Stomach smooth muscle (tissue), 2 donors: ENCODE results near the gene LSM14B.
"Not testable (repeated sequence)": the region's sequence is repeated elsewhere in the genome, so short reads cannot be mapped to it uniquely, and the experiment has no call there.

ENCODE experiments used
- H3K27ac ChIP-seq: one replicate; pipeline ENCODE4 v1.7.0; 2013; ENCODE audit warnings: mild to moderate bottlenecking, low read length, inconsistent platforms
- H3K27me3 ChIP-seq, 2 donors: one replicate each; pipeline ENCODE4 v1.7.0; 2013; ENCODE audit warnings: low read length in 2 of 2; ENCODE audit not compliant: insufficient read depth in 2 of 2, control insufficient read depth in 1 of 2
- H3K36me3 ChIP-seq, 2 donors: one replicate each; pipeline ENCODE4 v1.7.0; 2013; ENCODE audit warnings: low read length in 2 of 2; ENCODE audit not compliant: control insufficient read depth in 2 of 2, insufficient read depth in 2 of 2
- H3K4me1 ChIP-seq: one replicate; pipeline ENCODE4 v1.7.0; 2013; ENCODE audit warnings: low read length; ENCODE audit not compliant: control insufficient read depth, insufficient read depth
- H3K4me3 ChIP-seq, 2 donors: one replicate each; pipeline ENCODE4 v1.7.0; 2013; ENCODE audit warnings: low read length in 2 of 2
- H3K9ac ChIP-seq, 2 donors: one replicate each; pipeline ENCODE4 v1.7.0; 2013; ENCODE audit warnings: low read length in 2 of 2, mild to moderate bottlenecking in 1 of 2
- H3K9me3 ChIP-seq, 2 donors: one replicate each; pipeline ENCODE4 v1.7.0; 2013; ENCODE audit warnings: low read length in 2 of 2; ENCODE audit not compliant: control insufficient read depth in 2 of 2
- donor health status: healthy.
- donor health status: Pancreatic carcinoma.

LSM14B gene

GRCh38 chr20:62148383-62148782 is 26.1 kb downstream of the LSM14B start:
- not testable (repeated sequence) for H3K36me3 ChIP-seq, H3K9me3 ChIP-seq, H3K27ac ChIP-seq, H3K27me3 ChIP-seq, H3K9ac ChIP-seq, H3K4me3 ChIP-seq
- peaks cover 36% of the 10 kb centered on the region for H3K4me1 ChIP-seq

GRCh38 chr20:62148908-62149314 is 26.6 kb downstream of the LSM14B start:
- Histone ChIP-seq H3K4me1 (peaks cover 36% of the 10 kb centered on the region), H3K9me3 (no peaks in the 10 kb centered on the region), H3K9ac (no peak overlapping the region), H3K36me3 (no peaks in the 10 kb centered on the region), H3K4me3 (no peak overlapping the region), H3K27ac (no peak overlapping the region), H3K27me3 (no peaks in the 10 kb centered on the region)

DNA sequence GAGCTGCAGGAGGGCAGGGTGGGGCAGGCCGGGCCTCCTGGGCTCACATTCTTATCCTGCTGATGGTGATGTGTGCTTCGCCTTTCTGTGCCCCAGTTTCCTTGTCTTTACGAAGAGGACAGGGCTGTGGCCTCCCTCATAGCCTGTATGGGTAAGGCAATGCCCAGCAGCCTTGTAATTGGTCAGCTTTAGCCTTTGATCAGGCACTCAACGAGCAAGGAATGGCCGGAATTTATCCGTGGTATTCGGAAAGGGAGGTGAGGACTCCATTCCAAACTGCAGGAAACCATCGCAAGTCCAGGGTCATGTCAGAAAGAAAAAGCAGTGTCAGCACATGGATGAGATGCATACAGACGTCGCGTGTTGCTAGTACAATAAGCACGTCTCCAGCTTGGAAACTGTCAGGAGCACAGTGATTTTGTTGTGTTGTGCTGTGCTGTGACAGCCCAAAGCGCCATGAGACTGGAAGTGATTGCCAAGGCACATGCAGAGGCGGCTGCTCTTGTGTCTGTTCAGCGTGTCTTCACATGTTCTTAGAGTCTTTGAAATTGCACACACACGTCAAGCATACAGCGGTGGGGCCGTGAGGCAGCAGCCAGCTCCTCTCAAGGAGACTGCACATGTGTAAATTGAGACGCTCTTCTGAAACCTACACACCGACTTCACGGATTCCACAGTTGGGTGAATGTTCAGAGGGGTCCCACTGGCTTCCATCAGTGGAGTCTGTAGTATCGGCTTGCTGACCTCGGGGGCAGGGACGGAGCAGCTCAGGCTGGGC is 27.4 kb downstream of the LSM14B start:
- Histone ChIP-seq H3K36me3 (peaks cover 0 to 4% of the 10 kb centered on the region in 2 donors), H3K27ac (no peak overlapping the region), H3K27me3 (no peaks in the 10 kb centered on the region), H3K4me3 (no peak overlapping the region), H3K9ac (no peak overlapping the region), H3K9me3 (no peaks in the 10 kb centered on the region), H3K4me1 (peaks cover 31% of the 10 kb centered on the region)

- Histone ChIP-seq H3K9me3 (no peaks in the 10 kb centered on the region), H3K4me3 (no peak overlapping the region), H3K9ac (no peak overlapping the region), H3K27ac (no peak overlapping the region), H3K4me1 (peaks cover 26% of the 10 kb centered on the region), H3K36me3 (peaks cover 0 to 4% of the 10 kb centered on the region in 2 donors), H3K27me3 (no peaks in the 10 kb centered on the region)
Measured at GRCh38 chr20:62150310-62150575, 28.0 kb downstream of the LSM14B start.

- Histone ChIP-seq H3K4me3 (no peak overlapping the region), H3K9ac (no peak overlapping the region), H3K4me1 (peaks cover 18% of the 10 kb centered on the region), H3K27ac (no peak overlapping the region), H3K9me3 (no peaks in the 10 kb centered on the region), H3K36me3 (peaks cover 0 to 4% of the 10 kb centered on the region in 2 donors), H3K27me3 (no peaks in the 10 kb centered on the region)
Measured at GRCh38 chr20:62151225-62151624, 28.9 kb downstream of the LSM14B start.

GRCh38 chr20:62151835-62152364 is 29.6 kb downstream of the LSM14B start:
- Histone ChIP-seq H3K27ac (no peak overlapping the region), H3K36me3 (peaks cover 0 to 4% of the 10 kb centered on the region in 2 donors), H3K4me1 (peaks cover 22% of the 10 kb centered on the region), H3K9ac (no peak overlapping the region), H3K27me3 (no peaks in the 10 kb centered on the region), H3K4me3 (no peak overlapping the region), H3K9me3 (no peaks in the 10 kb centered on the region)

- Histone ChIP-seq H3K36me3 (peaks cover 5 to 8% of the 10 kb centered on the region in 2 donors), H3K4me1 (peaks cover 8% of the 10 kb centered on the region), H3K9ac (no peak overlapping the region), H3K27ac (no peak overlapping the region), H3K4me3 (no peak overlapping the region), H3K27me3 (no peaks in the 10 kb centered on the region), H3K9me3 (no peaks in the 10 kb centered on the region)
Measured at GRCh38 chr20:62155428-62156253, 33.4 kb downstream of the LSM14B start.

DNA sequence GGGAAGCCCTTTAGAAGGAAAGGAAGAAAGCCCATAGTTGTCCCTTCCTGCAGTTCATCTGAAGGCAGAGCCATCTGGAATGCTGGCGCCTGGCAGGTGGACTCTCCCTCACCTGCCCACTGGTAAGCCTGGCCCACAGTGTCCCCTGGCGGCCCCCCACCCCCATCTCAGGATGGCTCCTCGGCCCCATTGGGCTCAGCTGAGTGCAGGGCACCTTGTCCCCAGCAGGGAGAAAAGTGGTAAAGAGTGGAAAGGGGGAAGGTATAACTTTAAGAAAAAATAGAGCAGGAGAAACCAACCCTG is 33.9 kb downstream of the LSM14B start:
- no peak overlapping the region for H3K27ac ChIP-seq
- H3K4me3 ChIP-seq, result no peak overlapping the region
- peaks cover 8% of the 10 kb centered on the region for H3K4me1 ChIP-seq
- H3K9ac ChIP-seq, result no peak overlapping the region
- peaks cover 8 to 9% of the 10 kb centered on the region in 2 donors for H3K36me3 ChIP-seq
- no peaks in the 10 kb centered on the region for H3K9me3 ChIP-seq
- H3K27me3 ChIP-seq, result no peaks in the 10 kb centered on the region

- Histone ChIP-seq H3K36me3 (peaks cover 10 to 12% of the 10 kb centered on the region in 2 donors), H3K4me3 (peak overlapping the region in 1 of 2 donors; percentile 22), H3K27me3 (no peaks in the 10 kb centered on the region), H3K9me3 (no peaks in the 10 kb centered on the region), H3K27ac (no peak overlapping the region), H3K9ac (no peak overlapping the region), H3K4me1 (peaks cover 8% of the 10 kb centered on the region)
Measured at GRCh38 chr20:62156592-62157386, 34.5 kb downstream of the LSM14B start.

DNA sequence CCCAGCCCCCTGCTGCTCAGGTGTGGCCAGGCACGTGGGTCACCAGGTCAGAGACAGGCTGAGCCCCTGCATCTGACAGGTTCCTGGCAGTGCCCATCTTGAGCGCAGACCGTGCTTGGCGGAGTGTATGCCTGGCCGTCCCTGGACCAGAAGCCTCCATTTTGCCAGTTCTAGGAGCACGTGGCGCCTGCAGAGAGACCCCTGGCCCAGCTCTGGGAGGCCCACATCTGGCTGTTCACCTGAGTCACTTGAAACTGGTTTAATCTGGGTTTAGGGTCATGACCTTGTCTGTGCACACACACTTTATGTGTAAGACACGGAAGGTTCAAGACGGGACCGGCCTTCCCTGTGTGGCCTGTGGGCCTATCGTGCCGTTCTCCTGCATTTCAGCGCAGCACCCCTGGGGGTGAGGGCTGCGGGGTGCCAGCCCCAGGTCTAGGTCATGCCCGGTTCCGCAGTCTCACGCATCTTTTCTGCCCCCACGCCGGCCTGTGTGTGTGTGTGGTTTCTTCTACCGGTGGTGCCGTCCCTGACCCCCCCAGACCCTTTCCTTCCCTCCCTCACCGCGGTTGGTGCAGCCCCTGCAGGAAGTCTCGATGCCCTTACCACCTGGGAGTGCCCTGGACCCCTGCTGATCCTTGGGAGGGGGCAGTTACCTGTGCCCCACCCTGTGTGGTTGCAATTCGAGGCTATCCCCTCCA is 35.3 kb downstream of the LSM14B start:
- Histone ChIP-seq H3K27me3 (no peaks in the 10 kb centered on the region), H3K27ac (no peak overlapping the region), H3K9ac (no peak overlapping the region), H3K4me3 (no peak overlapping the region), H3K36me3 (peaks cover 12 to 13% of the 10 kb centered on the region in 2 donors), H3K9me3 (no peaks in the 10 kb centered on the region), H3K4me1 (peaks cover 8% of the 10 kb centered on the region)
